ENCODE data around the gene TNFRSF13B. TPM values are rescaled to one million over a fixed set of nuclear protein-coding genes. Genes with fewer than 3 reads are reported as not detected.
A peak's percentile ranks its signal among the peaks of the same experiment; 100 is the strongest.

TNFRSF13B gene
- total RNA-seq, 1 experiment from 2014 or later = not detected

GRCh38 chr17:17019891-17020456 lies 48.1 kb upstream of the TNFRSF13B start:
- intact Hi-C loops (cut with micrococcal nuclease; ENCODE audit: unreplicated experiment) = loop anchor here (1.0 to 5.0 kb wide), 3 partner anchors 8 to 733 kb away; no protein-coding TSS in a partner anchor
- H3K9me3 ChIP-seq (ENCODE audit: insufficient read depth, low read depth) = no peaks in the 10 kb centered on the region
- H3K36me3 ChIP-seq (ENCODE audit: low read depth) = no peaks in the 10 kb centered on the region
- H3K27me3 ChIP-seq (ENCODE audit: insufficient read depth, low read depth) = no peaks in the 10 kb centered on the region
- no TSS peak for BruUV-seq (replicated peaks)
- H4K20me1 ChIP-seq (ENCODE audit: insufficient read depth) = no peaks in the 10 kb centered on the region
- ChIA-PET CTCF (interaction anchor here (2.0 kb wide), 1 partner anchor 33 kb away, joined by 4 read pairs; no protein-coding TSS in a partner anchor), POLR2A (ENCODE audit: unreplicated experiment) (interaction anchor here (0.5 to 1.3 kb wide), 6 partner anchors 8 to 816 kb away, joined by 3 to 13 read pairs (median 4); no protein-coding TSS in a partner anchor)
- DNase-seq = peak; percentile 95 to 97
- H3K27ac ChIP-seq = peak overlapping the region; percentile 98
- no peak overlapping the region for H2AFZ ChIP-seq
- H3F3A ChIP-seq (ENCODE audit: insufficient read depth, low read depth) = peaks cover 82% of the 10 kb centered on the region
- H3K79me2 ChIP-seq (ENCODE audit: low read depth) = peaks cover 37% of the 10 kb centered on the region
- TF ChIP-seq CTCF (conservative IDR thresholded peaks at IDR 0.05) = no peak
- peak overlapping the region; percentile 75 for H3K4me2 ChIP-seq
- no peaks in the 10 kb centered on the region for H3K9me2 ChIP-seq (ENCODE audit: insufficient read depth)
- H3K4me3 ChIP-seq = peak overlapping the region; percentile 48; the same call in 1 of the 2 replicates
- H3K4me1 ChIP-seq (replicated peaks; ENCODE audit: insufficient read depth) = peaks cover 89% of the 10 kb centered on the region

- ChIA-PET CTCF (interaction anchor here (2.0 kb wide), 1 partner anchor 33 kb away, joined by 4 read pairs; no protein-coding TSS in a partner anchor), POLR2A (ENCODE audit: unreplicated experiment) (interaction anchor here (0.5 to 1.3 kb wide), 5 partner anchors 9 to 817 kb away, joined by 3 to 13 read pairs (median 3); no protein-coding TSS in a partner anchor)
- Histone ChIP-seq H3K4me1 (replicated peaks; ENCODE audit: insufficient read depth) (peaks cover 92% of the 10 kb centered on the region), H3K4me3 (no peak overlapping the region), H3K4me2 (peak overlapping the region; percentile 75), H3K27me3 (ENCODE audit: insufficient read depth, low read depth) (no peaks in the 10 kb centered on the region), H3K79me2 (ENCODE audit: low read depth) (peaks cover 37% of the 10 kb centered on the region), H3K9me2 (ENCODE audit: insufficient read depth) (no peaks in the 10 kb centered on the region), H3K27ac (peak overlapping the region; percentile 98), H3F3A (ENCODE audit: insufficient read depth, low read depth) (peaks cover 83% of the 10 kb centered on the region), H4K20me1 (ENCODE audit: insufficient read depth) (no peaks in the 10 kb centered on the region), H3K9me3 (ENCODE audit: insufficient read depth, low read depth) (no peaks in the 10 kb centered on the region), H3K36me3 (ENCODE audit: low read depth) (no peaks in the 10 kb centered on the region), H2AFZ (no peak overlapping the region)
- TF ChIP-seq CTCF (conservative IDR thresholded peaks at IDR 0.05) = peak; percentile 44; the same call in 1 of the 2 replicates
- no peak for TF ChIP-seq EZH2 (IDR thresholded peaks at IDR 0.05; ENCODE audit: low read depth)
- intact Hi-C loops (cut with micrococcal nuclease; ENCODE audit: unreplicated experiment) = loop anchor here (5.0 kb wide), 1 partner anchor 732 kb away; no protein-coding TSS in a partner anchor
- no peak for DNase-seq
- TSS peak; percentile 33 for BruUV-seq (replicated peaks)
Measured at GRCh38 chr17:17019430-17019762, 47.5 kb upstream of the TNFRSF13B start.

- Histone ChIP-seq H3K79me2 (ENCODE audit: low read depth) (peaks cover 43% of the 10 kb centered on the region), H3K4me2 (peak overlapping the region; percentile 75), H3K9me2 (ENCODE audit: insufficient read depth) (no peaks in the 10 kb centered on the region), H3K9me3 (ENCODE audit: insufficient read depth, low read depth) (no peaks in the 10 kb centered on the region), H4K20me1 (ENCODE audit: insufficient read depth) (no peaks in the 10 kb centered on the region), H3K4me1 (replicated peaks; ENCODE audit: insufficient read depth) (peaks cover 98% of the 10 kb centered on the region), H3F3A (ENCODE audit: insufficient read depth, low read depth) (peaks cover 83% of the 10 kb centered on the region), H3K4me3 (peak overlapping the region; percentile 44; the same call in 1 of the 2 replicates), H3K36me3 (ENCODE audit: low read depth) (no peaks in the 10 kb centered on the region), H3K27me3 (ENCODE audit: insufficient read depth, low read depth) (no peaks in the 10 kb centered on the region), H2AFZ (no peak overlapping the region), H3K27ac (peak overlapping the region; percentile 98)
- no peak for TF ChIP-seq EZH2 (IDR thresholded peaks at IDR 0.05; ENCODE audit: low read depth)
- TF ChIP-seq CTCF (conservative IDR thresholded peaks at IDR 0.05) = no peak
- POLR2A ChIA-PET (ENCODE audit: unreplicated experiment) = interaction anchor here (0.5 to 1.3 kb wide), 2 partner anchors 9 to 11 kb away, joined by 8 to 13 read pairs; no protein-coding TSS in a partner anchor
- CTCF ChIA-PET = interaction anchor here (0.6 kb wide), 1 partner anchor 9 kb away, joined by 3 read pairs; no protein-coding TSS in a partner anchor
- DNase-seq = peak; percentile 92 to 93
- intact Hi-C loops (cut with micrococcal nuclease; ENCODE audit: unreplicated experiment) = loop anchor here (5.0 kb wide), 1 partner anchor 732 kb away; no protein-coding TSS in a partner anchor
- no TSS peak for BruUV-seq (replicated peaks)
Measured at GRCh38 chr17:17018612-17019429, 46.9 kb upstream of the TNFRSF13B start.
